Measurements from ENCODE around the gene ADCY6.
"Not testable (repeated sequence)": the region's sequence is repeated elsewhere in the genome, so short reads cannot be mapped to it uniquely, and the experiment has no call there.

ADCY6 gene

GRCh38 chr12:48750769-48751356 is 38.0 kb downstream of the ADCY6 start:
- no peak for DNase-seq (ENCODE audit: low spot score)

DNA sequence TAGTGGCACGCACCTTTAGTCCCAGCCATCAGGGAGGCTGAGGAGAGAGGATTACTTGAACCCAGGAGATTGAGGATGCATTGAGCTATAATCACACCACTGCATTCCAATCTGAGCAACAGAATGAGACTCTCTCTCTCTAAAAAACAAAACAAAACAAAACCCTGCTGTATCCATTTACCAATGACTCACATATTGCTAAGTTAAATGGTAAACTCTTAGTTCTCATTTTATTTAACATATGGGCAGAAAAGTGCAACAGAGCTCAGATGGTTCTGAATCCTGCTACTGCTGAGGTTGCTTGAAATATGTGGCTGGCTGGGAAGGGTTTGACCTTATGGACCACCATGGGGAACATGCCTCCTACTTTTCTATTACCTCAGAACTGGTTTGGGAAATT is 38.7 kb downstream of the ADCY6 start:
- no peak for DNase-seq (ENCODE audit: low spot score)

DNA sequence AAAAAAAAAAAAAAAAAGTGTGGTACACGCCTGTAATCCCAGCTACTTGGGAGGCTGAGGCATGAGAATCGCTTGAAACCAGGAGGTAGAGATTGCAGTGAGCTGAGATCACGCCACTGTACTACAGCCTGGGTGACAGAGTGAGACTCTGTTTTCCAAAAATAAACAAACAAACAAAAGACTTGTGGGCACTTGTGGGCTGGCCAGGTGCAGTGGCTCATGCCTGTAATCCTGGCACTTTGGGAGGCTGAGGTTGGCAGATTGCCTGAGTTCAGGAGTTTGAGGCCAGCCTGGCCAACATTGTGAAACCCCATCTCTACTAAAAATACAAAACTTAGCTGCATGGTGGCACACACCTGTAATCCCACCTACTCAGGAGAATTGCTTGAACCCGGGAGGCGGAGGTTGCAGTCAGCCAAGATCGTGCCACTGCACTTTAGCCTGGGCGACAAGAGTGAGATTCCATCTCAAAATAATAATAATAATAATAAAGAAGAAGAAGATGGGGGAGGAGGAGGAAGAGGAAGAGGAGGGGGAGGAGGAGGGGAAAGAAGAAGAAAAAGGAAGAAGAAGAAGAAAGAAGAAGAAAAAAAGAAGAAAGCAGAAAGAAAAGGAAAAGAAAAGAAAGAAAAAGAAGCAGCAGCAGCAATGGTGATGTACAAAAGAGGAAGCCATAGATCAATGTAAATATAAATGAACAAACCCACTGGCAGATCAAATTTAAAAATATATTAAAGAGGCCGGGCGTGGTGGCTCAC is 44.5 kb downstream of the ADCY6 start:
- DNase-seq (ENCODE audit: low spot score) = no peak

GRCh38 chr12:48739618-48740269 is 49.1 kb downstream of the ADCY6 start:
- DNase-seq (ENCODE audit: low spot score) = no peak

- DNase-seq (ENCODE audit: low spot score) = no peak
Observed at GRCh38 chr12:48736456-48736855, 52.4 kb downstream of the ADCY6 start.

GRCh38 chr12:48728807-48729206 is 60.1 kb downstream of the ADCY6 start:
- DNase-seq (ENCODE audit: low spot score) = no peak

- not testable (repeated sequence) for DNase-seq (ENCODE audit: low spot score)
Observed at GRCh38 chr12:48720737-48721136, 68.2 kb downstream of the ADCY6 start.

DNA sequence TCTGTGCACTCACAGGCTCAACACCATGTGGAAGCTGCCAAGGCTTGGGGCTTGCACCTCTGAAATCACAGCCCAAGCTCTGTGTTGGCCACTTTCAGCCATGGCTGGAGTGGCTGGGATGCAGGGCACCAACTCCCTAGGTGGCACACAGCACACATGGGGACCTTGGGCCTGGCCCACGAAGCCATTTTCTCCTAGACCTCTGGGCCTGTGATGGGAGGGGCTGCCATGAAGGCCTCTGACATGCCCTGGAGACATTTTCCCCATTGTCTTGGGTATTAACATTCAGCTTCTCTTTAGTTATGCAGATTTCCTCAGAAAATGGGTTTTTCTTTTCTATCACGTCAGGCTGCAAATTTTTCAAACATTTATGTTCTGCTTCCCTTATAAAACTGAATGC is 68.7 kb downstream of the ADCY6 start:
- not testable (repeated sequence) for DNase-seq (ENCODE audit: low spot score)

DNA sequence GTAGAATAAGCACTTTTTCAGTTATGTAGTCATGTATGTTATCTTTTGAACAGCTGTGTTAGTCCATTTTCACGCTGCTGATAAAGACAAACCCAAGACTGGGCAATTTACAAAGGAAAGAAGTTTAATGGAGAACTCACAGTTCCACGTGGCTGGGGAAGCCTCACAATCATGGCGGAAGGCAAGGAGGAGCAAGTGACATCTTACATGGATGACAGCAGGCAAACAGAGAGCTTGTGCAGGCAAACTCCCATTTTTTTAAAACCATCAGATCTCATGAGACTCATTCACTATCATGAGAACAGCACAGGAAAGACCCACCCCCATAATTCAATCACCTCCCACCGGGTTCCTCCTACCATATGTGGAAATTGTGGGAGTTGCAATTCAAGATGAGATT is 69.9 kb downstream of the ADCY6 start:
- not testable (repeated sequence) for DNase-seq (ENCODE audit: low spot score)

DNA sequence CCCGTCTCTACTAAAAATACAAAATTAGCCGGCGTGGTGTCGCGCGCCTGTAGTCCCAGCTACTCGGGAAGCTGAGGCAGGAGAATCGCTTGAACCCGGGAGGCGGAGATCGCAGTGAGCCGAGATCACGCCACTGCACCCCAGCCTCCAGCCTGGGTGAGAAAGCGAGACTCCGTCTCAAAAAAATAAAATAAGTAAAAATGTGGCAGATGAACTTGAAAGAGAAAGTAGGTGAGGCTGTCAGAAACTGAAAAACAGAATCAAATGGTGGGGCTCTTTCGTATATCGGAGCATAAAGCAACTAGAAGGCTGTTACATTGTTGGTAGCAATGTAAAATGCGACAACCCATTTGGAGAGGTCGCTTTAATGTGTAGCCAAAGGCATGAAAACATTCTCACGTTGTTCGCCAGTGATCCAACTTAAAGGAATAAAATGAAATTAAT is 71.6 kb downstream of the ADCY6 start:
- DNase-seq (ENCODE audit: low spot score) = no peak

DNA sequence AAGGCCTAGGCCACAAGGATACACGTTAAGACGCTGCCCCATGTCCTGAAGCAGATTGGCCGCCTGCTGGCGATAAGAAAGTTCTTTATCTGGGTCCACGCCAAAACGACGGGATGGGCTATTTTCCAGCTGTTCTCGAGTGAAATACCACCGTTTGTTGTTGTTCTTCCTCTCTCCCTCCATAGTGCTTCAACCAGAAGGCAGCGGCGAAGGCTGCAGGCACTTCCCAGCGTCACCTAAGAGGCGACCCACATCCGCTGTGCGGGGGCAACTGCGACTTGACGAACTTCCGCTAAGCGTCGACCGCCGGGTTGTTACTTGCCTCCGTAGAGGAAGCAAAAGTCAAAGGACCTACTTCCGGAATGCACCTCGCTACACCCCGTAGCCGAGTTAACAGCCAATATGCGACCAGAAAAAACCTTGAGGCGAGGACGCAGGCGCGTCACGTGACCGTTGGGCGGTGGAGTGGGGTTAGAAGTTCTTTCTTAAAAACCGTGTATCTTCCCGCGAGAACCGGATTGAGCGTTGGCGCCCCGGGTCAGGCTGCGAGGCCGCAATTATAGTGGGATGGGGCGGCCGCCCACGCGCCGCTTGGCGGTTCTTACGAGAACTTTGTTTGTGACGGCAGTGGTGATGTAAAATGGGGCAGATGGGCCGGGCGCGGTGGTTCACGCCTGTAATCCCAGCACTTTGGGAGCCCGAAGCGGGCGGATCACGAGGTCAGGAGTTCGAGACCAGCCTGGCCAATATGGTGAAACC is 72.2 kb downstream of the ADCY6 start, which contains the start of gene CCNT1:
TSS of gene CCNT1 (minus strand) at position 215 of the 759 bp plus-strand sequence. CDS start at position 183, 32 bp downstream.
- peak; percentile 99 for DNase-seq (ENCODE audit: low spot score)
